SH-SY5Y (cell line): ENCODE data around the gene KCNG2.

ENCODE experiments used
- GATA2 ChIP-seq: IDR thresholded peaks from 2 replicates; pipeline ENCODE4 v1.6.1; 2011; ENCODE audit warnings: mild to moderate bottlenecking, low read depth, low read length
- GATA3 ChIP-seq: IDR thresholded peaks from 2 replicates; pipeline ENCODE4 v1.6.1; 2011; ENCODE audit warnings: low read depth, mild to moderate bottlenecking, low read length, moderate library complexity

- TF ChIP-seq GATA2 (no peak), GATA3 (no peak)
Measured at GRCh38 chr18:79796531-79797405, 970 bp upstream of the KCNG2 start.
